Subcutaneous adipose tissue (tissue), 4 donors: ENCODE measurements around the gene MYL3. TPM values are rescaled to one million over a fixed set of nuclear protein-coding genes. Genes with fewer than 3 reads are reported as not detected.

ENCODE experiments used
- CTCF ChIP-seq: fragments of 450-650 bp; IDR thresholded peaks from one replicate; pipeline ENCODE4 v1.5.1; 2016; ENCODE audit warnings: low read depth, mild to moderate bottlenecking, control low read depth, antibody characterized with exemption, moderate library complexity
- total RNA-seq, 4 donors: library from RNA; depleted of rRNA; stranded (reverse); fragments of >200 nt; gene quantifications; one replicate each; pipeline ENCODE4 v1.1.0, GENCODE V29; 2016

The MYL3 gene
- total RNA-seq, 4 donors from 2014 or later: 2.0 to 9.8 (median 6.4) TPM

- no peak for TF ChIP-seq CTCF
Observed at GRCh38 chr3:46885612-46886011, 22.4 kb upstream of the MYL3 start.

- TF ChIP-seq CTCF: no peak
Observed at GRCh38 chr3:46884929-46885328, 21.7 kb upstream of the MYL3 start.

- TF ChIP-seq CTCF: no peak
Observed at GRCh38 chr3:46884427-46884826, 21.2 kb upstream of the MYL3 start.

- no peak for TF ChIP-seq CTCF
Observed at GRCh38 chr3:46883830-46884185, 20.6 kb upstream of the MYL3 start.

GRCh38 chr3:46883054-46883829 is 20.0 kb upstream of the MYL3 start:
- no peak for TF ChIP-seq CTCF

- TF ChIP-seq CTCF: no peak
Observed at GRCh38 chr3:46882377-46883053, 19.3 kb upstream of the MYL3 start.

GRCh38 chr3:46881596-46882376 is 18.5 kb upstream of the MYL3 start:
- no peak for TF ChIP-seq CTCF
